LHCN-M2 (cell line): ENCODE data around the gene RAB5IF. TPM values are rescaled to one million over a fixed set of nuclear protein-coding genes. Genes with fewer than 3 reads are reported as not detected.

ENCODE experiments used
- total RNA-seq: library from RNA; depleted of rRNA; stranded (reverse); fragments of >200 nt; gene quantifications from 2 replicates; pipeline ENCODE4 v1.2.3, GENCODE V29; 2014; rRNA removed

RAB5IF gene
- total RNA-seq, 1 experiment from 2014 or later, result 114 TPM

Other genes starting within 250 kb of the RAB5IF start
- 80.9 and 83.7 TPM in 2 replicates for gene MYL9, start 64.3 kb upstream of the RAB5IF start, total RNA-seq
- gene TGIF2, start 32.2 kb upstream of the RAB5IF start, total RNA-seq, result 5.3 and 10.2 TPM in 2 replicates
- gene SLA2, start 40.4 kb downstream of the RAB5IF start, total RNA-seq, result 0.19 TPM in 1 of 2 replicates, not detected in the other
- 13.9 and 18.3 TPM in 2 replicates for gene NDRG3, start 140.3 kb downstream of the RAB5IF start, total RNA-seq
- gene DSN1, start 168.0 kb downstream of the RAB5IF start, total RNA-seq, result 40.5 and 42.4 TPM in 2 replicates